ENCODE data around the gene PJVK.
"Not testable (repeated sequence)": the region's sequence is repeated elsewhere in the genome, so short reads cannot be mapped to it uniquely, and the experiment has no call there.

Gene PJVK

GRCh38 chr2:178450774-178451525 is at the start of gene PJVK, which contains the start of gene PRKRA:
TSS of gene PJVK (plus strand) at chr2:178451378. CDS start at chr2:178453410, 2,032 bp downstream.
TSS of gene PRKRA (minus strand) at chr2:178451175. CDS start at chr2:178451030, 145 bp downstream.
- in situ Hi-C loops (cut with MboI; ENCODE audit: low sequenced_read_pairs) = no loop called here

- in situ Hi-C loops (cut with MboI; ENCODE audit: low sequenced_read_pairs) = no loop called here
Observed at GRCh38 chr2:178401994-178402437, 49.2 kb upstream of the PJVK start.

- in situ Hi-C loops (cut with MboI; ENCODE audit: low sequenced_read_pairs) = no loop called here
Observed at GRCh38 chr2:178403671-178404306, 47.4 kb upstream of the PJVK start.

GRCh38 chr2:178404368-178404767 is 46.8 kb upstream of the PJVK start:
- in situ Hi-C loops (cut with MboI; ENCODE audit: low sequenced_read_pairs) = no loop called here

GRCh38 chr2:178409261-178409660 is 41.9 kb upstream of the PJVK start:
- in situ Hi-C loops (cut with MboI; ENCODE audit: low sequenced_read_pairs) = no loop called here

- in situ Hi-C loops (cut with MboI; ENCODE audit: low sequenced_read_pairs) = no loop called here
Observed at GRCh38 chr2:178412047-178412446, 39.1 kb upstream of the PJVK start.

- in situ Hi-C loops (cut with MboI; ENCODE audit: low sequenced_read_pairs) = not testable (repeated sequence)
Observed at GRCh38 chr2:178412453-178412852, 38.7 kb upstream of the PJVK start.

- in situ Hi-C loops (cut with MboI; ENCODE audit: low sequenced_read_pairs) = no loop called here
Observed at GRCh38 chr2:178413472-178414265, 37.5 kb upstream of the PJVK start.

GRCh38 chr2:178414266-178415247 is 36.6 kb upstream of the PJVK start:
- in situ Hi-C loops (cut with MboI; ENCODE audit: low sequenced_read_pairs) = no loop called here

- in situ Hi-C loops (cut with MboI; ENCODE audit: low sequenced_read_pairs) = no loop called here
Observed at GRCh38 chr2:178415979-178416378, 35.2 kb upstream of the PJVK start.

GRCh38 chr2:178417916-178418315 is 33.3 kb upstream of the PJVK start:
- in situ Hi-C loops (cut with MboI; ENCODE audit: low sequenced_read_pairs) = no loop called here

GRCh38 chr2:178418426-178418825 is 32.8 kb upstream of the PJVK start:
- in situ Hi-C loops (cut with MboI; ENCODE audit: low sequenced_read_pairs) = no loop called here

- in situ Hi-C loops (cut with MboI; ENCODE audit: low sequenced_read_pairs) = no loop called here
Observed at GRCh38 chr2:178419123-178419522, 32.1 kb upstream of the PJVK start.

- in situ Hi-C loops (cut with MboI; ENCODE audit: low sequenced_read_pairs) = no loop called here
Observed at GRCh38 chr2:178420463-178420999, 30.6 kb upstream of the PJVK start.

- in situ Hi-C loops (cut with MboI; ENCODE audit: low sequenced_read_pairs) = no loop called here
Observed at GRCh38 chr2:178422097-178422496, 29.1 kb upstream of the PJVK start.

- in situ Hi-C loops (cut with MboI; ENCODE audit: low sequenced_read_pairs) = not testable (repeated sequence)
Observed at GRCh38 chr2:178423746-178424145, 27.4 kb upstream of the PJVK start.

GRCh38 chr2:178425255-178425827 is 25.8 kb upstream of the PJVK start:
- in situ Hi-C loops (cut with MboI; ENCODE audit: low sequenced_read_pairs) = no loop called here

GRCh38 chr2:178426388-178426787 is 24.8 kb upstream of the PJVK start:
- in situ Hi-C loops (cut with MboI; ENCODE audit: low sequenced_read_pairs) = no loop called here

- in situ Hi-C loops (cut with MboI; ENCODE audit: low sequenced_read_pairs) = no loop called here
Observed at GRCh38 chr2:178427458-178427857, 23.7 kb upstream of the PJVK start.

GRCh38 chr2:178428396-178428806 is 22.8 kb upstream of the PJVK start:
- in situ Hi-C loops (cut with MboI; ENCODE audit: low sequenced_read_pairs) = no loop called here
